ENCODE results near the gene MFRP. TPM values are rescaled to one million over a fixed set of nuclear protein-coding genes. Genes with fewer than 3 reads are reported as not detected.

The MFRP gene
- total and polyA plus RNA-seq, 10 of the 15 experiments (the other 5 are each of a cell fraction or from before 2014, with no cell fraction given): not detected

- TF ChIP-seq SP1 (IDR thresholded peaks at IDR 0.05; ENCODE audit: low read depth, low read length) (no peak), WRNIP1 (IDR thresholded peaks at IDR 0.05; ENCODE audit: borderline replicate concordance, low read depth, low read length) (no peak), USF2 (IDR thresholded peaks at IDR 0.05; ENCODE audit: borderline replicate concordance, low read depth, low read length) (no peak), MEF2B (IDR thresholded peaks at IDR 0.05; ENCODE audit: partially characterized antibody, poor library complexity, severe bottlenecking) (no peak), HSF1 (IDR thresholded peaks at IDR 0.05; ENCODE audit: low read depth, low read length) (no peak), PML (IDR thresholded peaks at IDR 0.05; ENCODE audit: low read length) (peak; percentile 72; the same call in 1 of the 2 replicates), CEBPZ (IDR thresholded peaks at IDR 0.05; ENCODE audit: low read depth, low read length) (no peak), NRF1 (conservative IDR thresholded peaks at IDR 0.05; ENCODE audit: low read depth, low read length) (no peak), BCLAF1 (IDR thresholded peaks at IDR 0.05) (no peak), POLR2A (IDR thresholded peaks at IDR 0.05; ENCODE audit: low read depth, low read length) (peak; percentile 79), NR2F1 (conservative IDR thresholded peaks at IDR 0.05) (peak; percentile 54; the same call in 1 of the 2 replicates), NFYA (IDR thresholded peaks at IDR 0.05; ENCODE audit: borderline replicate concordance, low read depth, low read length) (no peak), MAX (IDR thresholded peaks at IDR 0.05; ENCODE audit: low read depth, low read length) (no peak), STAT1 (conservative IDR thresholded peaks at IDR 0.05) (no peak), YBX1 (IDR thresholded peaks at IDR 0.05) (no peak), ZNF687 (IDR thresholded peaks at IDR 0.05) (no peak), CREM (IDR thresholded peaks at IDR 0.05; ENCODE audit: low read depth) (no peak; the same call in 1 of the 2 replicates)
Observed at GRCh38 chr11:119320776-119321524, 25.6 kb downstream of the MFRP start (continued).
